ENCODE measurements around the gene STK11.

The STK11 gene

DNA sequence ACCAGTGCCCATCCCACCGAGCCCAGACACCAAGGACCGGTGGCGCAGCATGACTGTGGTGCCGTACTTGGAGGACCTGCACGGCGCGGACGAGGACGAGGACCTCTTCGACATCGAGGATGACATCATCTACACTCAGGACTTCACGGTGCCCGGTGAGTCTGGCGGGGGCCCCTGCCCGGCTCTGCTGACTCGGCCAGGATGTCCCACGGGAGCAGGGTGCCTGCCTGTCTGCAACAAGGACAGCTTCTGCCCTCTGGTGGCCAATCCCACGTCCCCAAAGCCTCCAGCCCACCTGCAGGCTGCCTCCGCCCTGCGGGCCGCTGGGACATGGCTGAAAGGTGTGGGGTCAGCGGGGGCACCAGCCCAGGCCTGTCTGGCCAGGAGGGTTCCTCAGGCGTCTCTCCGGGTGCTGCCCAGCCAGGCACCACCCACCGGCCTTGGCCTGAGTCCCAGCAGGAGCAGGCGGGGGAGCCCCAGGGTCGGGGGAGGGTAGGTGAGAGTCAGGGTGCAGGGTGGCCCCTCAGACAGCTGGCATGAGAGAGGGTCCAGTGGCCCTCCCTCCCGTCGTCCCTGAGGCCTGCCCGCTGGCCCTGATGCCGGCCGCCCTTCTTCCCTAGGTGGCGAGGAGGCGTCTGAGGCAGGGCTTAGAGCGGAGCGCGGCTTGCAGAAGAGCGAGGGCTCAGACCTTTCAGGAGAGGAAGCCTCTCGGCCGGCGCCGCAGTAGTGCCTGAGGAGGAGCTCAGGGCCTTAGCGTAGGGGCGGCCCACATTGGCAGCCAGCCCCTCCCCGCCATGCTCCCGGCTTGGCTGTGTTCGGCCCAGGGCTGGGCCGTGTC lies 17.7 kb downstream of the STK11 start:
- ChIA-PET CTCF (interaction anchor here (0.9 to 4.6 kb wide), 10 partner anchors 11 to 159 kb away, joined by 3 to 33 read pairs (median 5); partner anchors contain the start of gene ATP5F1D), POLR2A (interaction anchor here (0.6 to 0.9 kb wide), 2 partner anchors 17 to 46 kb away, joined by 3 read pairs; no protein-coding TSS in a partner anchor)
- peaks cover 2 to 79% (median 49%) of the 10 kb centered on the region in 4 experiments for H3K36me3 ChIP-seq (ENCODE audit: control insufficient read depth in 4 of 4, insufficient read depth in 4 of 4, low read length in 3 of 4)
- H3K27me3 ChIP-seq (replicated peaks in 2 of 5; ENCODE audit: control insufficient read depth in 4 of 5, insufficient read depth in 5 of 5, low read length in 4 of 5), result no peaks in the 10 kb centered on the region
- no peak overlapping the region for H3K4me3 ChIP-seq (ENCODE audit: control insufficient read depth in 1 of 7, extremely low read depth in 1 of 7, insufficient read depth in 4 of 7, low read depth in 2 of 7, low read length in 6 of 7)
- 92% methylated on average over 38 of the region's 48 CpGs for WGBS (ENCODE audit: insufficient coverage)
- peak in 2 of 3 donors; percentile 52 to 59 for DNase-seq
- H3K4me1 ChIP-seq (ENCODE audit: control extremely low read depth in 1 of 4, control insufficient read depth in 4 of 4, insufficient read depth in 4 of 4, low read length in 3 of 4), result peaks cover 0 to 3% (median 0%) of the 10 kb centered on the region in 4 experiments
- H3K27ac ChIP-seq (ENCODE audit: insufficient read depth in 1 of 2, low read depth in 1 of 2, low read length in 2 of 2, poor library complexity in 1 of 2, severe bottlenecking in 2 of 2), result no peak overlapping the region
- no peaks in the 10 kb centered on the region for H3K9me3 ChIP-seq (ENCODE audit: control extremely low read depth in 1 of 5, control insufficient read depth in 4 of 5, insufficient read depth in 2 of 5, low read depth in 1 of 5, low read length in 4 of 5)

DNA sequence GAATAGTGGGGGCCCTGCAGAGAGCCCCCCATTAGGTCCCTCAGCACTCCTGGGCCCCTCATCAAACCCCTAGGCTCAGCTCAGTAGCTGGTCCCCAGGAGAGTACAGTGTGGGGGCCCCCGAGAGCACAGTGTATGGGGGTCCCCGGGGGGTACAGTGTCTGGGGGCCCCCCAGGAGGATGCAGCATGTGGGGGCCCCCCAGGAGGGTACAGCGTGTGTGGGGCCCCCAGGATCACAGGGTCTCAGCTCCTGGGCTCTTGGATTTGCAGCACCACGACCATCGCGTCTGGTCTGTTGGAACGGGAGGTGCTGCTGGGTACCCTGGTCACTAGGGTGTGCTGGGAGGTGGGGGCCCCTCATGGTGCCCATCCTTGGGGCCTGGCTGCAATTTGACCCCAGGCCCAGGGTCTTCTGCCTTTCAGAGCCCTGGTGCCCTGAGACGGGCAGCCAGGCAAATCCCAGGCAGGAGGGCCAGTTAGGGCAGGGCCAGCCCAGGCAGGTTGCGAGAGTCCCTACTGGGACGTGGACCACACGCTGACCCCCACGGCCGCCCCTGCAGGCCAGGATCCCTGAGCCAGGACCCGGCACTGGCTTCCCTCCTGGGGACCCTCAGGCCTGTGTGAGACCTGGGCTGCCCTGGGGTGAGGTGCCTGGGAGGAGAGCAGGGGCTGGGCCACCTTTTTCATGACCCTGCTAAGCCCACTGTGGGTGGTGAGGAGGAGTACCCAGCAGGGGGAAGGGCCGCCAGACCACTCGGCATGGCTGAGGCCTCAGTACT lies 18.7 kb downstream of the STK11 start:
- Histone ChIP-seq H3K9me3 (ENCODE audit: control extremely low read depth in 1 of 5, control insufficient read depth in 4 of 5, insufficient read depth in 2 of 5, low read depth in 1 of 5, low read length in 4 of 5) (no peaks in the 10 kb centered on the region), H3K4me1 (ENCODE audit: control extremely low read depth in 1 of 4, control insufficient read depth in 4 of 4, insufficient read depth in 4 of 4, low read length in 3 of 4) (no peaks in the 10 kb centered on the region), H3K36me3 (ENCODE audit: control insufficient read depth in 4 of 4, insufficient read depth in 4 of 4, low read length in 3 of 4) (peaks cover 2 to 79% (median 48%) of the 10 kb centered on the region in 4 experiments), H3K27me3 (replicated peaks in 2 of 5; ENCODE audit: control insufficient read depth in 4 of 5, insufficient read depth in 5 of 5, low read length in 4 of 5) (no peaks in the 10 kb centered on the region), H3K27ac (ENCODE audit: insufficient read depth in 1 of 2, low read depth in 1 of 2, low read length in 2 of 2, poor library complexity in 1 of 2, severe bottlenecking in 2 of 2) (no peak overlapping the region), H3K4me3 (ENCODE audit: control insufficient read depth in 1 of 7, extremely low read depth in 1 of 7, insufficient read depth in 4 of 7, low read depth in 2 of 7, low read length in 6 of 7) (no peak overlapping the region)
- ChIA-PET POLR2A (interaction anchor here (0.6 to 0.7 kb wide), 2 partner anchors 15 to 45 kb away, joined by 3 to 5 read pairs; no protein-coding TSS in a partner anchor), CTCF (interaction anchor here (1.0 to 4.6 kb wide), 4 partner anchors 12 to 90 kb away, joined by 4 to 33 read pairs (median 8); no protein-coding TSS in a partner anchor)
- 97% methylated on average over 14 of the region's 16 CpGs for WGBS (ENCODE audit: insufficient coverage)
- no peak for DNase-seq

DNA sequence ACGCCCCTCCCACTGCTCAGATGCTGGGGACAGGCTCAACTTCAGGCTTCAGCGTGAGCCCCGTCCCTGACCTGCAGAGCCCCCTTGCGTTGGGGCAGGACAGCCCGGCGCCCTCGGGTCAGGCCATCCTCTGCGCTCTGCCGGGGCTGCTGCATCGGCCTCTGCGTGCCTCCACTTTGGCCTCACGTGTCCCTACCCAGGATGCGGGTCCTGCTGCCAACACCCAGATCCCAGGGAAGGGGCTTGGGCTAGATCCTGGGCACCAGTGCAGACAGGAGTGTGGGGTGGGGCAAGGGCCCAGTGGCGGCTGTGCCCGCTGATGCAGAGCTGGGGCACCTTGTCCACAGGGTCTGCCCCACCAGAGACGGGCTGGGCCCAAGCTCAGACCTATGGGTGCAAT lies 19.3 kb downstream of the STK11 start:
- Histone ChIP-seq H3K4me3 (ENCODE audit: control insufficient read depth in 1 of 7, extremely low read depth in 1 of 7, insufficient read depth in 4 of 7, low read depth in 2 of 7, low read length in 6 of 7) (no peak overlapping the region), H3K36me3 (ENCODE audit: control insufficient read depth in 4 of 4, insufficient read depth in 4 of 4, low read length in 3 of 4) (peaks cover 2 to 77% (median 47%) of the 10 kb centered on the region in 4 experiments), H3K9me3 (ENCODE audit: control extremely low read depth in 1 of 5, control insufficient read depth in 4 of 5, insufficient read depth in 2 of 5, low read depth in 1 of 5, low read length in 4 of 5) (no peaks in the 10 kb centered on the region), H3K27me3 (replicated peaks in 2 of 5; ENCODE audit: control insufficient read depth in 4 of 5, insufficient read depth in 5 of 5, low read length in 4 of 5) (no peaks in the 10 kb centered on the region), H3K4me1 (ENCODE audit: control extremely low read depth in 1 of 4, control insufficient read depth in 4 of 4, insufficient read depth in 4 of 4, low read length in 3 of 4) (no peaks in the 10 kb centered on the region), H3K27ac (ENCODE audit: insufficient read depth in 1 of 2, low read depth in 1 of 2, low read length in 2 of 2, poor library complexity in 1 of 2, severe bottlenecking in 2 of 2) (no peak overlapping the region)
- DNase-seq, result no peak
- 96% methylated on average over 15 of the region's 16 CpGs for WGBS (ENCODE audit: insufficient coverage)
- ChIA-PET POLR2A (interaction anchor here (0.7 kb wide), 1 partner anchor 16 kb away, joined by 5 read pairs; no protein-coding TSS in a partner anchor), CTCF (no interaction called here)

DNA sequence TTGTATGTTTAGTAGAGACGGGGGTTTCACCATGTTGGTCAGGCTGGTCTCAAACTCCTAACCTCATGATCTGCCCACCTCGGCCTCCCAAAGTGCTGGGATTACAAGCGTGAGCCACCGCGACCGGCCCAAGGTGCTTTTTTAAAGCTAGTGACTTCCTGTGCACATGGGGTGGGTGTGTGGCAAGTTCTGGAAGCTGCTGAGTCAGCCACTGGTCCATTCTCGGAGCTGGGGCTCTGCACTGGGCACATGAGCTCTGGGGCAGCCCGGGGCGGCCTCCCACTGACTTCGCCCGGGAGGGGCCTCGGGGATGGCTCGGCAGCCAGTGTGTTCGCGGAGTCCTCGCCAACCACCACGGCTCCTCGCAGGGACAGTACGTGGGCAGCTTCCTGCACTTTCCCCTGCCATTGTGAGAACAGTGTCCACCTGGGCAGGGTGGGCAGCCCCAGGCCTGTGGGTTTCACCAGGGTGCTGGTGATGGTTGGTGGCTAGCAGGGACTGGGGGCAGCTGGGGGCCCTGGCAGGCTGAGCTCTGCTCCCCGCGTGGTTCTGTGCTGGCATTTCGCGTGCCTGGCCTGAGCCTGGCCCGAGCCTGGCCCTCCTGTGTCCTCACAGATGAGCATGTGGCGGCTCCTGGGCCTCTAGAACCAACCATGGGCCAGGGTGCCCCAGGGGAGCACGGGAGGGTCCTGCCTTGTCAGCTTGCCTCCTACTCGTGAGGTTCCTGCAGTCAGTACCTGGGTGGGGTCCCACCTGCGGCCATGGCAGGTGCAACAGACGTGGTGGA lies 20.1 kb downstream of the STK11 start:
- ChIA-PET CTCF (interaction anchor here (1.1 to 1.2 kb wide), 3 partner anchors 9 to 21 kb away, joined by 3 to 5 read pairs (median 4); no protein-coding TSS in a partner anchor), POLR2A (no interaction called here)
- no peaks in the 10 kb centered on the region for H3K4me1 ChIP-seq (ENCODE audit: control extremely low read depth in 1 of 4, control insufficient read depth in 4 of 4, insufficient read depth in 4 of 4, low read length in 3 of 4)
- DNase-seq, result no peak
- no peaks in the 10 kb centered on the region for H3K9me3 ChIP-seq (ENCODE audit: control extremely low read depth in 1 of 5, control insufficient read depth in 4 of 5, insufficient read depth in 2 of 5, low read depth in 1 of 5, low read length in 4 of 5)
- peaks cover 2 to 69% (median 43%) of the 10 kb centered on the region in 4 experiments for H3K36me3 ChIP-seq (ENCODE audit: control insufficient read depth in 4 of 4, insufficient read depth in 4 of 4, low read length in 3 of 4)
- H3K4me3 ChIP-seq (ENCODE audit: control insufficient read depth in 1 of 7, extremely low read depth in 1 of 7, insufficient read depth in 4 of 7, low read depth in 2 of 7, low read length in 6 of 7), result no peak overlapping the region
- H3K27ac ChIP-seq (ENCODE audit: insufficient read depth in 1 of 2, low read depth in 1 of 2, low read length in 2 of 2, poor library complexity in 1 of 2, severe bottlenecking in 2 of 2), result no peak overlapping the region
- WGBS (ENCODE audit: insufficient coverage), result 96% methylated on average over 23 of the region's 29 CpGs
- H3K27me3 ChIP-seq (replicated peaks in 2 of 5; ENCODE audit: control insufficient read depth in 4 of 5, insufficient read depth in 5 of 5, low read length in 4 of 5), result no peaks in the 10 kb centered on the region

DNA sequence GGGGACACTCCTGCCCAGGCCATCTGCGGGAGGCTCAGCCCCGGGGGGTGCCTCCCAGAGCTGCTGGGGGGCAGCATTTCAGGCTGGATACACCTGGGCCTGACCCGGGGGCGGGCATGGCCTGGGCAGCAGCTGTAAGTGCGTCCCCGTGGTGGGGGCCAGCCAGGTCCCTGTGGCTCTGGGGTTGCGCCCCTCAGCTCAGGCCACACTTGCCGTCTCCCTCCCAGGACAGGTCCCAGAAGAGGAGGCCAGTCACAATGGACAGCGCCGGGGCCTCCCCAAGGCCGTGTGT lies 20.6 kb downstream of the STK11 start:
- no peak for DNase-seq
- peaks cover 2 to 64% (median 40%) of the 10 kb centered on the region in 4 experiments for H3K36me3 ChIP-seq (ENCODE audit: control insufficient read depth in 4 of 4, insufficient read depth in 4 of 4, low read length in 3 of 4)
- no peak overlapping the region for H3K27ac ChIP-seq (ENCODE audit: insufficient read depth in 1 of 2, low read depth in 1 of 2, low read length in 2 of 2, poor library complexity in 1 of 2, severe bottlenecking in 2 of 2)
- no peaks in the 10 kb centered on the region for H3K4me1 ChIP-seq (ENCODE audit: control extremely low read depth in 1 of 4, control insufficient read depth in 4 of 4, insufficient read depth in 4 of 4, low read length in 3 of 4)
- no peaks in the 10 kb centered on the region for H3K27me3 ChIP-seq (replicated peaks in 2 of 5; ENCODE audit: control insufficient read depth in 4 of 5, insufficient read depth in 5 of 5, low read length in 4 of 5)
- ChIA-PET CTCF (interaction anchor here (1.1 to 1.2 kb wide), 3 partner anchors 8 to 21 kb away, joined by 3 to 5 read pairs (median 4); no protein-coding TSS in a partner anchor), POLR2A (no interaction called here)
- no peak overlapping the region for H3K4me3 ChIP-seq (ENCODE audit: control insufficient read depth in 1 of 7, extremely low read depth in 1 of 7, insufficient read depth in 4 of 7, low read depth in 2 of 7, low read length in 6 of 7)
- WGBS (ENCODE audit: insufficient coverage), result 97% methylated on average over 11 of the region's 11 CpGs
- no peaks in the 10 kb centered on the region for H3K9me3 ChIP-seq (ENCODE audit: control extremely low read depth in 1 of 5, control insufficient read depth in 4 of 5, insufficient read depth in 2 of 5, low read depth in 1 of 5, low read length in 4 of 5)

DNA sequence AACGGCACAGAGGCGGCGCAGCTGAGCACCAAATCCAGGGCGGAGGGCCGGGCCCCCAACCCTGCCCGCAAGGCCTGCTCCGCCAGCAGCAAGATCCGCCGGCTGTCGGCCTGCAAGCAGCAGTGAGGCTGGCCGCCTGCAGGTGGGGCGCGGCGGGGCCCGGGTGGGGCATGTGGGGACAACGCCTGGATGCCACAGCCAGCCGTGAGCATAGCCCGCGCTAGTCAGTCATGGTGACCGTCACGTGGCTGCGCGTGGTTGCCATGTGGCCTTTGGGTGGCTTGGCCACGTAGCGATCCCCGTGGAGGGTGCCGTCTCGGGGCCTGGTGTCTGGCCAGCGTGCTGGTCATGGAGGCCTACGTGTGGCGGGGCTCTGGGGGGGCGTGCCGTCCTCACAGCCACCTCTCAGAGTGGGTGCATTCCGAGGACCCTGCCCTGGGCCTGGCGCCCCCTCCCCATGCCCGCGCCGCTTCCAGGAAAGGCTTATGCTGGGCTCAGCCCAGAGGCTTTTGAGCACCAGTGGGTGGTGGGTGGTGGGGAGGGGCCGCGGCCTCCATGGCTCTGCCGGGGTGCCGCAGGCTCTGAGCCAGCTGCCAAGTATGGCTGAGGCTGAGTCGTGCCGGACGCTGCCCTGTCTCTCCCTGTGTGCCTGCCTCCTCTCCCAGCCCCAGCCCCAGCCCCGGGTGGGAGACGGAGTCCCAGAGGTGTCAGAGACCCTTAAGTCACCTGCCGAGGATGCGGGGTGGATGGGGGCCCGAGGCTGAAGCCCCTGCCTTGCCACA lies 21.1 kb downstream of the STK11 start:
- no peak overlapping the region for H3K4me3 ChIP-seq (ENCODE audit: control insufficient read depth in 1 of 7, extremely low read depth in 1 of 7, insufficient read depth in 4 of 7, low read depth in 2 of 7, low read length in 6 of 7)
- no peak overlapping the region for H3K27ac ChIP-seq (ENCODE audit: insufficient read depth in 1 of 2, low read depth in 1 of 2, low read length in 2 of 2, poor library complexity in 1 of 2, severe bottlenecking in 2 of 2)
- DNase-seq, result no peak
- no peaks in the 10 kb centered on the region for H3K9me3 ChIP-seq (ENCODE audit: control extremely low read depth in 1 of 5, control insufficient read depth in 4 of 5, insufficient read depth in 2 of 5, low read depth in 1 of 5, low read length in 4 of 5)
- H3K4me1 ChIP-seq (ENCODE audit: control extremely low read depth in 1 of 4, control insufficient read depth in 4 of 4, insufficient read depth in 4 of 4, low read length in 3 of 4), result peaks cover 0 to under 1% (median 0%) of the 10 kb centered on the region in 4 experiments
- peaks cover 2 to 59% (median 37%) of the 10 kb centered on the region in 4 experiments for H3K36me3 ChIP-seq (ENCODE audit: control insufficient read depth in 4 of 4, insufficient read depth in 4 of 4, low read length in 3 of 4)
- ChIA-PET POLR2A (no interaction called here), CTCF (interaction anchor here (1.1 to 1.2 kb wide), 3 partner anchors 8 to 22 kb away, joined by 3 to 4 read pairs (median 3); no protein-coding TSS in a partner anchor)
- 98% methylated on average over 35 of the region's 50 CpGs for WGBS (ENCODE audit: insufficient coverage)
- no peaks in the 10 kb centered on the region for H3K27me3 ChIP-seq (replicated peaks in 2 of 5; ENCODE audit: control insufficient read depth in 4 of 5, insufficient read depth in 5 of 5, low read length in 4 of 5)
